ENCODE data around the gene ENOX2.

The ENOX2 gene

DNA sequence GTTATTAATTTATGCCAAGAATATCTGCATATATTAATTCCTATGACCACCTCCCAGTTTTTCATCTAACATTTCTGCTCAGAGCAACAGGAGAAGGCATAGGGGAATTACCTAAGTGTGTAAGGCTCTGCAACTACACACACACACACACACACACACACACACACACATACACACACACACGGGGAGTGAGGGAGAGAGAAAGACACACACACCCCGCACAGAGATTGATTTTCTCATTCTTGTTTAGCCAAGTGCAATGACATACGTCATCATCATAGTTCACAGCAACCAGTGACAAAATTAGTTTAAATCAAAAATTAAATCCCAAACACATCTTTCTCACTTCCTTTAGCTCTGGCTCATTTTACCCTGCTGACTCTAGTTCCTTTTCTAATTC, 298.1 kb downstream of the ENOX2 start:
- DNase-seq (ENCODE audit: extremely low spot score) = no peak
- TF ChIP-seq ARNT (IDR thresholded peaks at IDR 0.05) (no peak), HDGF (IDR thresholded peaks at IDR 0.05; ENCODE audit: borderline replicate concordance) (no peak), BHLHE40 (IDR thresholded peaks at IDR 0.05; ENCODE audit: borderline replicate concordance) (no peak), L3MBTL2 (conservative IDR thresholded peaks at IDR 0.05) (no peak)
- ChIA-PET CTCF (interaction anchor here (0.6 to 0.7 kb wide), 2 partner anchors 262 to 283 kb away, joined by 3 to 6 read pairs; no protein-coding TSS in a partner anchor), POLR2A (no interaction called here)

DNA sequence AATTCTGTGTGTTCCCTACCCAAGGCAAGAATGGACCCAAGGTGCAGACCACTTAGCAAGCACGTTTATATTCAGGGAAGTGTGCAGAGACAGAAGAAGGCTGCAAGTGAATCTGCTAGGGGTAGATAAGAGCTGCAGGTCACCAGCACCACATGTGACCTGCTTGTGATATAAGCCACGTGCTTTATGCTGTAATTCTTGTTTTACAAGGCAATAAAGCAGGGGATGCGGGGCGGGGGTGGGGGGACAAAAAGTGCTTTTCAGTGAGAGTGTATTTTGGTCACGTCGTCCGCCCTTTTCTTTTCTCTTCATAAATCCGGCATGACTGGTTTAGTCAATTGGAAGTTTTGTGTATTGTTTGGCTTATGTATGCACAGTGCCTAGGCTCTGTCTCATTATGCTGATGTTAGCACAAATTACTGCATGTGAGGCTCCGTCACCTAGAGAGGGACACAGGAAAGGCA, 308.5 kb downstream of the ENOX2 start:
- TF ChIP-seq TARDBP (IDR thresholded peaks at IDR 0.05) (no peak), L3MBTL2 (conservative IDR thresholded peaks at IDR 0.05) (peak; percentile 59)
- DNase-seq (ENCODE audit: extremely low spot score) = peak; percentile 41
- ChIA-PET CTCF (interaction anchor here (1.1 kb wide), 1 partner anchor 19 kb away, joined by 3 read pairs; no protein-coding TSS in a partner anchor), POLR2A (no interaction called here)

DNA sequence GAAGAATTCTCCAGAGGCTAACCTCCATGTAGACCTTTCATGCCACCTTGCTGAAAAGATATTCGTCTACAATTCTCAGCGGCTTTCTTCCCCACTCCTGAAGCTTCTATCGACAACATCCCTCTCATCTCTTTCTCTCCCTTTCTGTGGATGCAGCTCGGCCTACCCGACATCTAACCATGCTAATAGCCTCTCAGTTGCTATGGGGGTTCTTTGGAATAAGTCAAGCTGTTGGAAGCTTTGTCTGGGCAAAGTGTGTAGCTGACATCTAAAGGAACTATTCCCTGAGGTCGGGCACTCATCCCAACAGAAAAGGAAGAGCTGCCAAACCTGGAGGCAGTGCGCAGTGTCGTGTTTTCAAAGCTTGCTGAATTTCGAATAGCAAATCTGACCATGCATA, 309.1 kb downstream of the ENOX2 start:
- ChIA-PET POLR2A (no interaction called here), CTCF (interaction anchor here (1.1 kb wide), 1 partner anchor 18 kb away, joined by 3 read pairs; no protein-coding TSS in a partner anchor)
- DNase-seq (ENCODE audit: extremely low spot score) = no peak
- no peak for TF ChIP-seq NFRKB (IDR thresholded peaks at IDR 0.05)
- no peak for TF ChIP-seq ARNT (IDR thresholded peaks at IDR 0.05)
- TF ChIP-seq ZNF384 (IDR thresholded peaks at IDR 0.05) = no peak
- no peak for TF ChIP-seq L3MBTL2 (conservative IDR thresholded peaks at IDR 0.05)
- no peak for TF ChIP-seq SP1 (IDR thresholded peaks at IDR 0.05)
- no peak for TF ChIP-seq FOXM1 (IDR thresholded peaks at IDR 0.05; ENCODE audit: borderline replicate concordance)
- TF ChIP-seq, protein P1, sequence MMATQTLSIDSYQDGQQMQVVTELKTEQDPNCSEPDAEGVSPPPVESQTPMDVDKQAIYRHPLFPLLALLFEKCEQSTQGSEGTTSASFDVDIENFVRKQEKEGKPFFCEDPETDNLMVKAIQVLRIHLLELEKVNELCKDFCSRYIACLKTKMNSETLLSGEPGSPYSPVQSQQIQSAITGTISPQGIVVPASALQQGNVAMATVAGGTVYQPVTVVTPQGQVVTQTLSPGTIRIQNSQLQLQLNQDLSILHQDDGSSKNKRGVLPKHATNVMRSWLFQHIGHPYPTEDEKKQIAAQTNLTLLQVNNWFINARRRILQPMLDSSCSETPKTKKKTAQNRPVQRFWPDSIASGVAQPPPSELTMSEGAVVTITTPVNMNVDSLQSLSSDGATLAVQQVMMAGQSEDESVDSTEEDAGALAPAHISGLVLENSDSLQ (IDR thresholded peaks at IDR 0.05) = no peak
- no peak for TF ChIP-seq TARDBP (IDR thresholded peaks at IDR 0.05)

DNA sequence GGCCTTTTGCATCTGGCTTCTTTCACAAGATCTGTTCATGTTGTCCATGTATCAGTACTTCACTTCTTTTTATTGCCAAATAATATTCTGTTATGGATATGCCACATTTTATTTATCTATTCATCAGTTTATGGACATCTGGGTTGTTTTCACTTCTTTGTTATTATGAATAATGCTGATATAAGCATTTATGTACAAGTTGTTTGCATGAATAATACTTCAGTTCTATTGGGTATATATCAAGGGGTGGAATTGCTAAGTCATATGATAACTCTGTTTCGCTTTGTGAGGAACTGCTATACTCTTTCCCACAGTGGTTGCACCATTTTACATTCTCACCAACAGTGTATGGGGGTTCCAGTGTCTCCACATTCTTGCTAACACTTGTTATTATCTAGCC, 310.8 kb downstream of the ENOX2 start:
- CTCF ChIA-PET = no interaction called here
- TF ChIP-seq LEF1 (IDR thresholded peaks at IDR 0.05; ENCODE audit: borderline replicate concordance) (no peak), L3MBTL2 (conservative IDR thresholded peaks at IDR 0.05) (no peak), TARDBP (IDR thresholded peaks at IDR 0.05) (no peak), HDGF (IDR thresholded peaks at IDR 0.05; ENCODE audit: borderline replicate concordance) (no peak), FOXA1 (IDR thresholded peaks at IDR 0.05) (no peak), CTBP1 (IDR thresholded peaks at IDR 0.05; ENCODE audit: borderline replicate concordance) (no peak), NFRKB (IDR thresholded peaks at IDR 0.05) (no peak), ELF4 (IDR thresholded peaks at IDR 0.05) (no peak), SUZ12 (IDR thresholded peaks at IDR 0.05) (no peak), BHLHE40 (IDR thresholded peaks at IDR 0.05; ENCODE audit: borderline replicate concordance) (no peak), ARNT (IDR thresholded peaks at IDR 0.05) (no peak), FOXK2 (IDR thresholded peaks at IDR 0.05) (no peak), FOXM1 (IDR thresholded peaks at IDR 0.05; ENCODE audit: borderline replicate concordance) (no peak), SP1 (IDR thresholded peaks at IDR 0.05) (no peak), ZNF384 (IDR thresholded peaks at IDR 0.05) (no peak)
- TF ChIP-seq, protein P1 (IDR thresholded peaks at IDR 0.05) = no peak
- no peak for DNase-seq (ENCODE audit: extremely low spot score)
- POLR2A ChIA-PET = no interaction called here

DNA sequence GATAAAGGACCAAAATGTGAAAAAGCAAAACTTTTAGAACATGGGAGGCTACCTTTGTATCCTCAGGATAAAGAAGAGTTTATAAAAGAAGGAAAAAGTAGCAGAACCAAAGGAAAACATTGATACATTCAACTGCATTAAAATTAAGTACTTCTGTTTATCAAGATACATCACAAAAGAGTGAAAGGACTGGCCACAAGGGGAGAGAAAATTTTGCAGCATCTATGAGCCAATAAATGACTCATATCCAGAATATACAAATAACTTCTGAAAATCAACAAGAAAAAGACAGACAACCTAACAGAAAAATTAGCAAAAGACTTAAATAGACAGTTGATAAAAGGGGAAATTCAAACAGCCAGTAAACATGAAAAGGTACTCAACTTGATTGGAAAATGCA, 324.1 kb downstream of the ENOX2 start:
- ChIA-PET POLR2A (no interaction called here), CTCF (no interaction called here)
- DNase-seq (ENCODE audit: extremely low spot score) = no peak
- TF ChIP-seq TARDBP (IDR thresholded peaks at IDR 0.05) (no peak), ELF4 (IDR thresholded peaks at IDR 0.05) (no peak), FOXM1 (IDR thresholded peaks at IDR 0.05; ENCODE audit: borderline replicate concordance) (no peak), FOXK2 (IDR thresholded peaks at IDR 0.05) (no peak), ARNT (IDR thresholded peaks at IDR 0.05) (no peak), ZNF384 (IDR thresholded peaks at IDR 0.05) (no peak), NFRKB (IDR thresholded peaks at IDR 0.05) (no peak), SP1 (IDR thresholded peaks at IDR 0.05) (no peak), SUZ12 (IDR thresholded peaks at IDR 0.05) (no peak), CTBP1 (IDR thresholded peaks at IDR 0.05; ENCODE audit: borderline replicate concordance) (no peak), HDGF (IDR thresholded peaks at IDR 0.05; ENCODE audit: borderline replicate concordance) (no peak), BHLHE40 (IDR thresholded peaks at IDR 0.05; ENCODE audit: borderline replicate concordance) (no peak), LEF1 (IDR thresholded peaks at IDR 0.05; ENCODE audit: borderline replicate concordance) (no peak), FOXA1 (IDR thresholded peaks at IDR 0.05) (no peak)
- TF ChIP-seq, protein P1 (IDR thresholded peaks at IDR 0.05) = no peak

DNA sequence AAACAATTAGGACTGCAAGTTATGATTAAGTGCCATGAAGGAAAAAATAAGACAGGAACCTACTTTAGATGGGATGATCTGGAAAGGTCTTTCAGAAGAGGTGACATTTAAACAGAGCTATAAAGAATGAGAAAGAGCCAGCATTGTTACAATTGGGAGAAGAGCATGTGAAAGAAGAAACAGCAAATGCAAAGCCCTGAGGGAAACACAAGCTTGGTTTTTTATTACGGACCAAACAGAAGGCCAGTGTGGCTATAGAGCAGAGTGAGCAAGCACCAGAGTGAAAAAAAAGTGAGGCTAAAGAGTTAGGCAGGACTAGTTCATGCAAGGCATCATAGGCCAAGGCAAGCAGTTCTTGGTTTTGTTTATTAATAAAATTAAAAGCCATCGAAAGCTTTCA, 325.6 kb downstream of the ENOX2 start:
- ChIA-PET POLR2A (no interaction called here), CTCF (no interaction called here)
- TF ChIP-seq NFRKB (IDR thresholded peaks at IDR 0.05) = no peak
- no peak for TF ChIP-seq HDGF (IDR thresholded peaks at IDR 0.05; ENCODE audit: borderline replicate concordance)
- no peak for TF ChIP-seq TARDBP (IDR thresholded peaks at IDR 0.05)
- TF ChIP-seq FOXA1 (IDR thresholded peaks at IDR 0.05) = no peak
- TF ChIP-seq ELF4 (IDR thresholded peaks at IDR 0.05) = no peak
- no peak for TF ChIP-seq CTBP1 (IDR thresholded peaks at IDR 0.05; ENCODE audit: borderline replicate concordance)
- DNase-seq (ENCODE audit: extremely low spot score) = no peak

DNA sequence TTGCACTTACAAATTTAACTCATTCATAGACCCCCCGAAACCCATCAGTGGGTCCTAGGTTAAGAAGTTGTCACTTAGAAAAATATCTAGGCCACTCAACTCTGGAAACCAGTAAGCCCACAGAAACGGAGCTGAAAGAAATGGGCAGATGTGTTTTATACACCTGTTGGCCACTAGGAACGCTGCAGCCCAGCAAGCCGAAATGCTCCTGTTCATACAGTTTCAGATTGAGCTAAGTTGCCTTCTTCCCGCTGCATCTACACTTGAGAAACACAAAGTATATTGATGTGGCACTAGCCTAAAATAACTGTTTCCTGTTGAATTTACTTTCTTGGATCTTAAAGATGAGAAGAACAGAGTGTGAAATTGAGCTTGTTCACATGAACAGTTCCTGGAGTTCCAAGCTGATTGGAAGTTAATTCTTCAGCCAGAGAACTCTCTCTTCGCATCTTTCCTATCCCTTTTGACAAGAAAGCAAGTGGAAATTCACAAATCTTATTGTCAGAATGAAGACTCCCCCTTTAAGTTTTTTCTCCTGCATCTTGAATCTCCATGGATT, 327.1 kb downstream of the ENOX2 start:
- ChIA-PET POLR2A (no interaction called here), CTCF (interaction anchor here (0.5 to 1.6 kb wide), 29 partner anchors 8 to 1905 kb away, joined by 3 to 21 read pairs (median 4); no protein-coding TSS in a partner anchor)
- TF ChIP-seq LEF1 (IDR thresholded peaks at IDR 0.05; ENCODE audit: borderline replicate concordance) (no peak), SUZ12 (IDR thresholded peaks at IDR 0.05) (no peak), ARNT (IDR thresholded peaks at IDR 0.05) (no peak), SP1 (IDR thresholded peaks at IDR 0.05) (no peak), FOXM1 (IDR thresholded peaks at IDR 0.05; ENCODE audit: borderline replicate concordance) (no peak), ZNF384 (IDR thresholded peaks at IDR 0.05) (no peak), FOXA1 (IDR thresholded peaks at IDR 0.05) (no peak)
- TF ChIP-seq, protein P1 (IDR thresholded peaks at IDR 0.05) = no peak
- DNase-seq (ENCODE audit: extremely low spot score) = peak; percentile 70

Measured in HEK293T (cell line).